Kidney (tissue), 14 donors: ENCODE measurements around the gene MGP. TPM values are rescaled to one million over a fixed set of nuclear protein-coding genes. Genes with fewer than 3 reads are reported as not detected.

Experiments used
- DNase-seq, 5 donors: peaks; one replicate each; pipeline ENCODE4 v3.0.0-alpha.2; 2013 to 2020
- FAIRE-seq: peaks from 2 replicates; lab custom pipeline; 2012; peaks lifted over from hg19 to GRCh38; lab: Jason Lieb, UNC
- H3K27ac ChIP-seq, 2 donors: one replicate each; pipeline ENCODE4 v1.7.0; 2013; ENCODE audit warnings: low read depth in 2 of 2, low read length in 2 of 2, inconsistent platforms in 1 of 2
- H3K27me3 ChIP-seq: one replicate; pipeline ENCODE4 v1.7.1; 2013; ENCODE audit warnings: low read length, inconsistent platforms; ENCODE audit not compliant: control insufficient read depth, insufficient read depth
- H3K36me3 ChIP-seq, 3 donors: one replicate each; pipeline versions ENCODE4 v1.7.0 to v1.7.1; 2013; ENCODE audit warnings: low read length in 3 of 3, control low read depth in 1 of 3, inconsistent platforms in 1 of 3; ENCODE audit not compliant: insufficient read depth in 3 of 3, control insufficient read depth in 2 of 3
- H3K4me1 ChIP-seq, 3 donors: one replicate each; pipeline versions ENCODE4 v1.7.0 to v1.7.1; 2013; ENCODE audit warnings: low read length in 3 of 3, inconsistent platforms in 1 of 3, low read depth in 1 of 3; ENCODE audit not compliant: control insufficient read depth in 2 of 3, insufficient read depth in 2 of 3
- H3K4me3 ChIP-seq, 3 donors: one replicate each; pipeline versions ENCODE4 v1.7.0 to v1.8.1; 2013; ENCODE audit warnings: low read length in 3 of 3, control low read depth in 1 of 3, inconsistent platforms in 1 of 3
- H3K9ac ChIP-seq, 3 donors: one replicate each; pipeline versions ENCODE4 v1.7.0 to v1.7.1; 2013; ENCODE audit warnings: low read length in 3 of 3, control low read depth in 1 of 3, inconsistent platforms in 1 of 3
- H3K9me3 ChIP-seq, 3 donors: one replicate each; pipeline versions ENCODE4 v1.7.0 to v1.7.1; 2013; ENCODE audit warnings: low read length in 3 of 3, control low read depth in 1 of 3, inconsistent platforms in 1 of 3; ENCODE audit not compliant: control insufficient read depth in 2 of 3, insufficient read depth in 1 of 3
- intact Hi-C: fragments of 100-400 bp; cut with DNase I; formaldehyde crosslinking; loops from one replicate; pipeline ENCODE4 v1.11.1; 2022
- polyA plus RNA-seq: library from polyadenylated mRNA; stranded (reverse); fragments of 350-450 nt; fragmentation: Illumina TruSeq; extraction: RNeasy Lipid Tissue Mini Kit (QIAGEN cat#74804); gene quantifications from one replicate; pipeline ENCODE4 v1.2.3, GENCODE V29; 2014; ENCODE audit warnings: low read depth, low replicate concordance; ENCODE audit not compliant: insufficient read depth
- total RNA-seq: library from RNA; stranded (reverse); fragmentation: NEBNext Ultra II Directional; extraction: Animal tissue kit (Norgen Biotek cat#: 25700); gene quantifications from one replicate; pipeline ENCODE4 v1.2.1, GENCODE V29; 2021
- TF ChIP-seq, protein P1 (sequence below): IDR thresholded peaks from 3 replicates; pipeline ENCODE4 v1.5.1; 2012; ENCODE audit warnings: mild to moderate bottlenecking, moderate library complexity, borderline replicate concordance; ENCODE audit not compliant: insufficient read depth; ENCODE audit errors: extremely low read depth
- donor health status: control.
- donor health status: control.
- donor health status: control.
- donor health status: control.
- donor health status: control.
- donor health status: DM: yes; HTN: yes; CAD: no.
- donor health status: Normal renal cell carcinoma (clear cell type).

Gene MGP
- total and polyA plus RNA-seq, 2 donors from 2014 or later, result 745 to 811 TPM

DNA sequence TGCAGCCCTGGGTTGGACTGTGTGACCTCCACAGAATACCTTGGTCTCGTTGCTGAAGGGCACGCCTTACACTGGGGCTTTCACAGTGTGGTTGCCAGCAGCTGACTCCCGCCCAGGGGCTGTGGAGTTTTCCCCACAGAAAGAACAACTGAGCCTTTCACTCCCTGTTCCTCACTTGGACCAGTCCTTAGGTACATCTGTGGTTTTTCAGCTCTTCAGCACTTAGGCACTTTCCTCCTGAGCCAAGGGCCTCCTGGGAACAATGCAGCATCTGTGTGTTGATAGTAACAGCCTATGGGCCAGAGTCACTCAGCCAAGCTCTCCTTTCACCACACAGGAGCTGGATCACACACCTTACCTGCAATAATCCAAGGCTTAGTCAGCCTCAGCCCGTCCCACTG is 27.7 kb upstream of the MGP start:
- Histone ChIP-seq H3K9me3 (no peaks in the 10 kb centered on the region), H3K4me3 (no peak overlapping the region), H3K27ac (no peak overlapping the region), H3K4me1 (peaks cover 0 to 7% (median 5%) of the 10 kb centered on the region in 3 donors), H3K36me3 (no peaks in the 10 kb centered on the region), H3K27me3 (no peaks in the 10 kb centered on the region), H3K9ac (no peak overlapping the region)
- TF ChIP-seq, protein P1, sequence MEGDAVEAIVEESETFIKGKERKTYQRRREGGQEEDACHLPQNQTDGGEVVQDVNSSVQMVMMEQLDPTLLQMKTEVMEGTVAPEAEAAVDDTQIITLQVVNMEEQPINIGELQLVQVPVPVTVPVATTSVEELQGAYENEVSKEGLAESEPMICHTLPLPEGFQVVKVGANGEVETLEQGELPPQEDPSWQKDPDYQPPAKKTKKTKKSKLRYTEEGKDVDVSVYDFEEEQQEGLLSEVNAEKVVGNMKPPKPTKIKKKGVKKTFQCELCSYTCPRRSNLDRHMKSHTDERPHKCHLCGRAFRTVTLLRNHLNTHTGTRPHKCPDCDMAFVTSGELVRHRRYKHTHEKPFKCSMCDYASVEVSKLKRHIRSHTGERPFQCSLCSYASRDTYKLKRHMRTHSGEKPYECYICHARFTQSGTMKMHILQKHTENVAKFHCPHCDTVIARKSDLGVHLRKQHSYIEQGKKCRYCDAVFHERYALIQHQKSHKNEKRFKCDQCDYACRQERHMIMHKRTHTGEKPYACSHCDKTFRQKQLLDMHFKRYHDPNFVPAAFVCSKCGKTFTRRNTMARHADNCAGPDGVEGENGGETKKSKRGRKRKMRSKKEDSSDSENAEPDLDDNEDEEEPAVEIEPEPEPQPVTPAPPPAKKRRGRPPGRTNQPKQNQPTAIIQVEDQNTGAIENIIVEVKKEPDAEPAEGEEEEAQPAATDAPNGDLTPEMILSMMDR, result no peak
- DNase-seq (peak in 1 of 5 donors; percentile 51), FAIRE-seq (no peak)
- intact Hi-C loops, result no loop called here

GRCh38 chr12:14911131-14911530 is 25.5 kb upstream of the MGP start:
- no peaks in the 10 kb centered on the region for H3K27me3 ChIP-seq
- H3K4me3 ChIP-seq, result no peak overlapping the region
- intact Hi-C loops, result no loop called here
- H3K36me3 ChIP-seq, result no peaks in the 10 kb centered on the region
- TF ChIP-seq, protein P1, result no peak
- H3K27ac ChIP-seq, result no peak overlapping the region
- DNase-seq, result no peak
- H3K4me1 ChIP-seq, result peaks cover 0 to 7% (median 5%) of the 10 kb centered on the region in 3 donors
- no peak overlapping the region for H3K9ac ChIP-seq
- no peak for FAIRE-seq
- H3K9me3 ChIP-seq, result no peaks in the 10 kb centered on the region

- Histone ChIP-seq H3K27ac (no peak overlapping the region), H3K27me3 (no peaks in the 10 kb centered on the region), H3K4me3 (no peak overlapping the region), H3K9ac (no peak overlapping the region), H3K4me1 (peaks cover 0 to 7% (median 1%) of the 10 kb centered on the region in 3 donors), H3K9me3 (no peaks in the 10 kb centered on the region), H3K36me3 (no peaks in the 10 kb centered on the region)
- DNase-seq (no peak), FAIRE-seq (no peak)
- TF ChIP-seq, protein P1, result no peak
- intact Hi-C loops, result no loop called here
Observed at GRCh38 chr12:14910090-14910915, 24.6 kb upstream of the MGP start.
